NCI-H1105 (cell line): ENCODE data around the gene ALG3.
"Not testable (repeated sequence)": the region's sequence is repeated elsewhere in the genome, so short reads cannot be mapped to it uniquely, and the experiment has no call there.

Experiments
- DNase-seq: peaks from one replicate; lab custom pipeline; 2025; lab: John Stamatoyannopoulos, UW

ALG3 gene

GRCh38 chr3:184248454-184249411 is at the start of gene ALG3:
TSS of gene ALG3 (minus strand) at chr3:184248962. CDS start at chr3:184248940, 22 bp downstream.
- peak; percentile 92 for DNase-seq

GRCh38 chr3:184296616-184297015 is 47.9 kb upstream of the ALG3 start:
- DNase-seq, result no peak

- DNase-seq, result no peak
Observed at GRCh38 chr3:184295771-184296170, 47.0 kb upstream of the ALG3 start.

GRCh38 chr3:184291738-184292445 is 43.1 kb upstream of the ALG3 start:
- DNase-seq, result no peak

GRCh38 chr3:184291044-184291737 is 42.4 kb upstream of the ALG3 start:
- no peak for DNase-seq

GRCh38 chr3:184290331-184290730 is 41.6 kb upstream of the ALG3 start:
- DNase-seq, result no peak

GRCh38 chr3:184289426-184289938 is 40.7 kb upstream of the ALG3 start:
- peak; percentile 61 for DNase-seq

GRCh38 chr3:184284696-184285095 is 35.9 kb upstream of the ALG3 start:
- peak; percentile 92 for DNase-seq

- no peak for DNase-seq
Observed at GRCh38 chr3:184283681-184284080, 34.9 kb upstream of the ALG3 start.

- DNase-seq, result no peak
Observed at GRCh38 chr3:184282941-184283340, 34.2 kb upstream of the ALG3 start.

GRCh38 chr3:184277366-184277765 is 28.6 kb upstream of the ALG3 start:
- no peak for DNase-seq

GRCh38 chr3:184275961-184276910 is 27.5 kb upstream of the ALG3 start, which contains the start of gene ECE2:
TSS of gene ECE2 (plus strand) at chr3:184276022. CDS start at chr3:184276154, 132 bp downstream.
- no peak for DNase-seq

- DNase-seq, result no peak
Observed at GRCh38 chr3:184275381-184275701, 26.6 kb upstream of the ALG3 start.

GRCh38 chr3:184272269-184272668 is 23.5 kb upstream of the ALG3 start:
- DNase-seq, result no peak

GRCh38 chr3:184267249-184267648 is 18.5 kb upstream of the ALG3 start:
- DNase-seq, result not testable (repeated sequence)

- DNase-seq, result no peak
Observed at GRCh38 chr3:184262764-184263179, 14.0 kb upstream of the ALG3 start.

- DNase-seq, result peak; percentile 82
Observed at GRCh38 chr3:184261854-184262763, 13.3 kb upstream of the ALG3 start.

GRCh38 chr3:184261270-184261853 is 12.6 kb upstream of the ALG3 start, which contains the start of gene CAMK2N2:
TSS of gene CAMK2N2 (minus strand) at chr3:184261553. CDS start at chr3:184261285, 268 bp downstream.
- peak; percentile 97 for DNase-seq

GRCh38 chr3:184260724-184261269 is 12.0 kb upstream of the ALG3 start:
- DNase-seq, result no peak
